Trophoblast cell (in vitro differentiated cells and primary cell): Measurements from ENCODE around the gene OR5H15.
A peak's percentile ranks its signal among the peaks of the same experiment; 100 is the strongest.
"Not testable (repeated sequence)": the region's sequence is repeated elsewhere in the genome, so short reads cannot be mapped to it uniquely, and the experiment has no call there.

ENCODE experiments used
- DNase-seq, 2 donors: peaks; one replicate each; pipeline ENCODE4 v3.0.0-alpha.2; 2016
- H2AFZ ChIP-seq: 2 replicates; pipeline ENCODE4 v1.6.1; 2013; ENCODE audit warnings: low read length, moderate library complexity, mild to moderate bottlenecking; ENCODE audit not compliant: insufficient read depth, poor library complexity
- H2AK5ac ChIP-seq: 2 replicates; pipeline ENCODE4 v1.6.1; 2013; ENCODE audit warnings: mild to moderate bottlenecking, low read length
- H2BK120ac ChIP-seq: 2 replicates; pipeline ENCODE4 v1.6.1; 2013; ENCODE audit warnings: low read length, mild to moderate bottlenecking, moderate library complexity; ENCODE audit not compliant: insufficient read depth, poor library complexity
- H2BK12ac ChIP-seq: 2 replicates; pipeline ENCODE4 v1.6.1; 2013; ENCODE audit warnings: mild to moderate bottlenecking, low read length, moderate library complexity
- H2BK5ac ChIP-seq: 2 replicates; pipeline ENCODE4 v1.6.1; 2013; ENCODE audit warnings: low read length, low read depth, moderate library complexity, mild to moderate bottlenecking; ENCODE audit not compliant: poor library complexity
- H3K14ac ChIP-seq: 2 replicates; pipeline ENCODE4 v1.6.1; 2013; ENCODE audit warnings: mild to moderate bottlenecking, low read length
- H3K18ac ChIP-seq: 2 replicates; pipeline ENCODE4 v1.6.1; 2013; ENCODE audit warnings: mild to moderate bottlenecking, low read length
- H3K23ac ChIP-seq: 2 replicates; pipeline ENCODE4 v1.6.1; 2013; ENCODE audit warnings: low read length
- H3K27ac ChIP-seq: 2 replicates; pipeline ENCODE4 v1.5.1; 2013; ENCODE audit warnings: low read depth, mild to moderate bottlenecking, inconsistent platforms, low read length, moderate library complexity
- H3K27me3 ChIP-seq: 2 replicates; pipeline ENCODE4 v1.6.1; 2013; ENCODE audit warnings: inconsistent platforms, mild to moderate bottlenecking, low read length, moderate library complexity; ENCODE audit not compliant: insufficient read depth
- H3K36me3 ChIP-seq, 2 experiments: 1 replicate in 1 of 2; 2 replicates in 1 of 2; pipeline ENCODE4 v1.6.1; 2013; ENCODE audit warnings: low read length in 2 of 2, mild to moderate bottlenecking in 2 of 2, moderate library complexity in 1 of 2; ENCODE audit not compliant: insufficient read depth in 2 of 2, control insufficient read depth in 1 of 2
- H3K4ac ChIP-seq: 2 replicates; pipeline ENCODE4 v1.6.1; 2013; ENCODE audit warnings: low read depth, mild to moderate bottlenecking, low read length, moderate library complexity
- H3K4me1 ChIP-seq, 2 experiments: 1 replicate in 1 of 2; 2 replicates in 1 of 2; pipeline ENCODE4 v1.6.1; 2013; ENCODE audit warnings: low read length in 2 of 2, mild to moderate bottlenecking in 2 of 2, moderate library complexity in 1 of 2; ENCODE audit not compliant: insufficient read depth in 2 of 2, control insufficient read depth in 1 of 2
- H3K4me2 ChIP-seq: 2 replicates; pipeline ENCODE4 v1.6.1; 2013; ENCODE audit warnings: inconsistent platforms, mild to moderate bottlenecking, low read length, moderate library complexity
- H3K4me3 ChIP-seq: 2 replicates; pipeline ENCODE4 v1.5.1; 2013; ENCODE audit warnings: mild to moderate bottlenecking, low read depth, low read length, inconsistent platforms
- H3K79me1 ChIP-seq: one replicate; pipeline ENCODE4 v1.6.1; 2013; ENCODE audit warnings: low read length
- H3K79me2 ChIP-seq: 2 replicates; pipeline ENCODE4 v1.6.1; 2013; ENCODE audit warnings: low read length, mild to moderate bottlenecking; ENCODE audit not compliant: control insufficient read depth, insufficient read depth, poor library complexity
- H3K9ac ChIP-seq: 2 replicates; pipeline ENCODE4 v1.6.1; 2013; ENCODE audit warnings: mild to moderate bottlenecking, low read length
- H3K9me3 ChIP-seq: 2 replicates; pipeline ENCODE4 v1.6.1; 2013; ENCODE audit warnings: low read depth, mild to moderate bottlenecking, control low read depth, inconsistent platforms, low read length; ENCODE audit not compliant: insufficient read depth
- H4K12ac ChIP-seq: 2 replicates; pipeline ENCODE4 v1.6.1; 2013; ENCODE audit warnings: low read depth, mild to moderate bottlenecking, low read length, moderate library complexity
- H4K8ac ChIP-seq: 2 replicates; pipeline ENCODE4 v1.6.1; 2013; ENCODE audit warnings: low read depth, mild to moderate bottlenecking, low read length, moderate library complexity
- H4K91ac ChIP-seq: one replicate; pipeline ENCODE4 v1.6.1; 2013; ENCODE audit warnings: low read depth, mild to moderate bottlenecking, low read length, moderate library complexity
- WGBS: extraction: QIAGEN DNeasy Blood & Tissue Kit; methylation state at CpG from one replicate; pipeline ENCODE4 v1.1.7; 2013; ENCODE audit warnings: missing lambda C conversion rate; ENCODE audit not compliant: insufficient read length, insufficient coverage; ENCODE audit errors: extremely low coverage; 5-methylcytosine and 5-hydroxymethylcytosine counted together

The OR5H15 gene

DNA sequence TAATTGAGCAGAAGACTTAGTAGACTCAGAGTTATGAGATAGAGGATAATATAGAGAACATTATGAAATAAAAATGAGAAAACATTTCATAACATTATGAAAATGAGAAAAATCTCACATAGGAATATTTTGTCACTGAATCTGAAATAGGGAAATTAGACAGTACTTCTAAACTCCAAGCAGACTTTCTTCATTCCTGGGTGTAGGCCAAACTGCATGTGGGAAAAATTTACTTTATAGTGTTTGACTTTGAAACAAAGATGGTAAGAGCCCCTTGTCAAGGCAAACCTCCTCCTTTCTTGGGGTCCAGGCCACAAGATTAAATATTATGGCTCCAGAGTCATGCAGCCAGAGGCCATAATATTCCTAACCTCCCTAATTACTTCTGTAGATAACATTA, 26.0 kb upstream of the OR5H15 start:
- H3K4me3 ChIP-seq, result no peak overlapping the region
- no peaks in the 10 kb centered on the region for H3K27me3 ChIP-seq
- H3K79me1 ChIP-seq, result peaks cover 9% of the 10 kb centered on the region
- H2AFZ ChIP-seq, result no peak overlapping the region
- H3K79me2 ChIP-seq, result no peaks in the 10 kb centered on the region
- no peak overlapping the region for H3K18ac ChIP-seq
- H3K36me3 ChIP-seq, result no peaks in the 10 kb centered on the region
- H4K8ac ChIP-seq, result no peak overlapping the region
- no peak overlapping the region for H3K23ac ChIP-seq
- H4K12ac ChIP-seq, result no peak overlapping the region
- no peak overlapping the region for H3K4ac ChIP-seq
- H3K9me3 ChIP-seq, result no peaks in the 10 kb centered on the region
- peak overlapping the region; percentile 70 for H3K14ac ChIP-seq
- H2AK5ac ChIP-seq, result no peak overlapping the region
- no peak overlapping the region for H3K9ac ChIP-seq
- H3K27ac ChIP-seq, result no peak overlapping the region
- no peak overlapping the region for H2BK5ac ChIP-seq
- peak overlapping the region; percentile 87 for H2BK12ac ChIP-seq
- peak overlapping the region; percentile 72 for H2BK120ac ChIP-seq
- H4K91ac ChIP-seq, result no peak overlapping the region
- H3K4me1 ChIP-seq, result peaks cover 3% of the 10 kb centered on the region in 2 experiments
- DNase-seq, result peak in 1 of 2 donors; percentile 49
- H3K4me2 ChIP-seq, result no peak overlapping the region

DNA sequence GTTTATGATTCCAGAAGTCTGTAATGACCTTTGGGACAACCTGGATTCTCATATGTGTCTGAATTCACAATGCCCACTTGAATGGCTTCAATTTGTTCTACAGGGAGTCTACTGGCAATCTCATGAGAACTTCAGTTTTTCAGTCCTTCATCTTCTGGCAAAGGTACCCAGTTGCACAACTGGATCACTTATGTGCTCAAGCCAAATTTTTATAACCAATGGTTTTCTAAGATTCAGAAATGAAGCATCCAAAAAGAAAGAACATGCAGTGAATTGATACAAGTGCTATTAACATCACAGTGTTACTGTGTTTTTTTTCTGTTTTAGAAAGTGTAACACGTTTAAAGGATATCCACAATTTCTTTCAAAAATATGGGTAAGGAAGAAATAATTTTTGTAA, 19.3 kb upstream of the OR5H15 start, which contains the start of gene OR5H14:
TSS of gene OR5H14 (plus strand) at position 301 of the 400 bp plus-strand sequence. CDS start 1,907 bp downstream, outside the sequence.
- Histone ChIP-seq H2AK5ac (no peak within 1 kb of the TSS), H3K27me3 (no peaks in the 10 kb centered on the region), H3K9ac (no peak within 1 kb of the TSS), H4K12ac (no peak within 1 kb of the TSS), H3K79me1 (no peaks in the 10 kb centered on the region), H3K14ac (no peak within 1 kb of the TSS), H3K23ac (no peak within 1 kb of the TSS), H2BK120ac (no peak within 1 kb of the TSS), H2BK12ac (no peak within 1 kb of the TSS), H3K9me3 (no peaks in the 10 kb centered on the region), H3K36me3 (no peaks in the 10 kb centered on the region), H3K4me1 (no peaks in the 10 kb centered on the region), H3K18ac (no peak within 1 kb of the TSS), H3K79me2 (no peaks in the 10 kb centered on the region), H4K91ac (no peak within 1 kb of the TSS), H2BK5ac (no peak within 1 kb of the TSS), H2AFZ (no peak within 1 kb of the TSS), H3K27ac (no peak within 1 kb of the TSS), H3K4me3 (no peak within 1 kb of the TSS), H3K4me2 (no peak within 1 kb of the TSS), H4K8ac (no peak within 1 kb of the TSS), H3K4ac (no peak within 1 kb of the TSS)
- DNase-seq, result no peak
- no CpG with 5 or more reads among the region's 1 CpG for WGBS

DNA sequence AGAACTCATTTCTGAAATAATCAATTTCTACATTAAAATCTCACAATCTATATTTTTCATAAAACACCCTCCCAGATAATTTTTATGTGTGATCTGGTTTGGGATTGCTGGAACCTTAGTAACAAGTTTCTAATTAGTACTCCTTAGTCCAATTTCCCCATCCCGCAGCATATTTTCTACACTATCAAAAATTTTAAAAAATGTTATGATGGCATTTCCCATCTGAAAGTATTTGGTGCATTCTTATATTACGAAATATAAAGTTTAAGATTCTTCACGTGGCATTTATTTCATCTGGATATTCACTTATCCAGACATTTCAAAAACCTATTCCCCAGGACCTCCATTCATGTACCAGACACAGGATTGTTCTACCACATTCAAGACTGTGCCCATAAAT, 17.7 kb upstream of the OR5H15 start:
- no peaks in the 10 kb centered on the region for H3K9me3 ChIP-seq
- DNase-seq, result peak; percentile 26 to 90
- H4K91ac ChIP-seq, result no peak overlapping the region
- H2BK12ac ChIP-seq, result no peak overlapping the region
- no peaks in the 10 kb centered on the region for H3K4me1 ChIP-seq
- no peak overlapping the region for H2AFZ ChIP-seq
- no peak overlapping the region for H3K9ac ChIP-seq
- no peaks in the 10 kb centered on the region for H3K79me1 ChIP-seq
- no peak overlapping the region for H3K14ac ChIP-seq
- H3K23ac ChIP-seq, result no peak overlapping the region
- H3K27me3 ChIP-seq, result no peaks in the 10 kb centered on the region
- no peaks in the 10 kb centered on the region for H3K79me2 ChIP-seq
- WGBS, result no CpG with 5 or more reads among the region's 3 CpGs
- no peak overlapping the region for H2BK5ac ChIP-seq
- H3K36me3 ChIP-seq, result no peaks in the 10 kb centered on the region
- no peak overlapping the region for H3K18ac ChIP-seq
- H3K27ac ChIP-seq, result no peak overlapping the region
- H4K12ac ChIP-seq, result no peak overlapping the region
- no peak overlapping the region for H3K4ac ChIP-seq
- H3K4me2 ChIP-seq, result no peak overlapping the region
- H2BK120ac ChIP-seq, result no peak overlapping the region
- H4K8ac ChIP-seq, result no peak overlapping the region
- H2AK5ac ChIP-seq, result no peak overlapping the region
- no peak overlapping the region for H3K4me3 ChIP-seq

DNA sequence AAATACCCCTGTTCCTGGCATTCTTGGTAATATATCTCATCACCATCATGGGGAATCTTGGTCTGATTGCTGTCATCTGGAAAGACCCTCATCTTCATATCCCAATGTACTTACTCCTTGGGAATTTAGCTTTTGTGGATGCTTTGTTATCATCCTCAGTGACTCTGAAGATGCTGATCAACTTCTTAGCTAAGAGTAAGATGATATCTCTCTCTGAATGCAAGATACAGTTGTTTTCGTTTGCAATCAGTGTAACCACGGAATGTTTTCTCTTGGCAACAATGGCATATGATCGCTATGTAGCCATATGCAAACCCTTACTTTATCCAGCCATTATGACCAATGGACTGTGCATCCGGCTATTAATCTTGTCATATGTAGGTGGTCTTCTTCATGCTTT, 17.0 kb upstream of the OR5H15 start:
- DNase-seq, result peak in 1 of 2 donors; percentile 88
- H4K91ac ChIP-seq, H2BK120ac ChIP-seq, H3K4ac ChIP-seq, H2AK5ac ChIP-seq, H3K9ac ChIP-seq, H3K18ac ChIP-seq, H3K79me2 ChIP-seq, H3K4me2 ChIP-seq, H2BK5ac ChIP-seq, H3K27ac ChIP-seq, H4K12ac ChIP-seq, H3K36me3 ChIP-seq, H3K27me3 ChIP-seq, H2BK12ac ChIP-seq, H3K23ac ChIP-seq, H3K14ac ChIP-seq, H4K8ac ChIP-seq, H3K9me3 ChIP-seq, H3K4me1 ChIP-seq, H3K4me3 ChIP-seq, H3K79me1 ChIP-seq, H2AFZ ChIP-seq: not testable (repeated sequence)
- no CpG with 5 or more reads among the region's 4 CpGs for WGBS
